Liver (tissue), 3 donors: ENCODE measurements around the gene ARVCF.

Source experiments
- SP1 ChIP-seq: IDR thresholded peaks from 2 replicates; pipeline ENCODE4 v1.6.1; 2018; ENCODE audit warnings: antibody characterized with exemption, mild to moderate bottlenecking
- TF ChIP-seq, protein P1 (sequence below): fragments of 150-350 bp; IDR thresholded peaks from 2 replicates; pipeline ENCODE4 v1.5.1; 2017; ENCODE audit warnings: improper control_type of control experiment, low read depth, low read length; ENCODE audit not compliant: missing input control
- donor health status: healthy.
- donor health status: healthy.

DNA sequence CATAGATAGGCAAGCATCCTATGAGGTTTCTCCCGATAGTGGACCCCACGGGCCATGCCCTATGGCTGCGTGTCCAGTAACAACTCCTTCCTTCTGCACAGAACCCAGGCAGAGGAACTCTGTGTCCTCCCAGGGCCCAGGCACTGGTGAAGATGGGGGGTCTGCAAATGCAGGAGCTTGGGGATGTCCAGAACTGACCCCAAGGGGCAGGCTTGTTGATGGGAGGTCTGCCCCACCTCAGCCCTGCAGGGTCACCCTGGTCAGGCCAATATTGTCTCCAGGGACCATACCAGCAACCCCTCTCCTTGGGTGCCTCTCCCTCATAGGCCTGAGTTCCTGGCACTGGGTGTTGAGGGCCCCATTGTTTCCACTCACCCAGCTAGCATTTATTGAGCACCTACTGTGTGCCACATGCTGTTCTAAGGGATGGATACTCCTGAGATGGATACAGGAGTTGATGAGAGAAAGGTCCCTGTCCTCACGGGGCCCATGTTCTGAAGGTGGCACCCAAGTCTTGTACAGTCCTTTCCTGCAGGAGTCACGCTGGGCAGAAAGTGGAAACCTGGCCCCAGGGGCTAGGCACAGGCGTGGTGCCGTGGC lies 48.7 kb downstream of the ARVCF start:
- TF ChIP-seq, protein P1, sequence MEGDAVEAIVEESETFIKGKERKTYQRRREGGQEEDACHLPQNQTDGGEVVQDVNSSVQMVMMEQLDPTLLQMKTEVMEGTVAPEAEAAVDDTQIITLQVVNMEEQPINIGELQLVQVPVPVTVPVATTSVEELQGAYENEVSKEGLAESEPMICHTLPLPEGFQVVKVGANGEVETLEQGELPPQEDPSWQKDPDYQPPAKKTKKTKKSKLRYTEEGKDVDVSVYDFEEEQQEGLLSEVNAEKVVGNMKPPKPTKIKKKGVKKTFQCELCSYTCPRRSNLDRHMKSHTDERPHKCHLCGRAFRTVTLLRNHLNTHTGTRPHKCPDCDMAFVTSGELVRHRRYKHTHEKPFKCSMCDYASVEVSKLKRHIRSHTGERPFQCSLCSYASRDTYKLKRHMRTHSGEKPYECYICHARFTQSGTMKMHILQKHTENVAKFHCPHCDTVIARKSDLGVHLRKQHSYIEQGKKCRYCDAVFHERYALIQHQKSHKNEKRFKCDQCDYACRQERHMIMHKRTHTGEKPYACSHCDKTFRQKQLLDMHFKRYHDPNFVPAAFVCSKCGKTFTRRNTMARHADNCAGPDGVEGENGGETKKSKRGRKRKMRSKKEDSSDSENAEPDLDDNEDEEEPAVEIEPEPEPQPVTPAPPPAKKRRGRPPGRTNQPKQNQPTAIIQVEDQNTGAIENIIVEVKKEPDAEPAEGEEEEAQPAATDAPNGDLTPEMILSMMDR, result no peak
- TF ChIP-seq SP1, result no peak
